HG02970 (cell line): ENCODE results near the gene DYDC2.
"Not testable (repeated sequence)": the region's sequence is repeated elsewhere in the genome, so short reads cannot be mapped to it uniquely, and the experiment has no call there.

ENCODE experiments used
- ATAC-seq: cut with Tn5 transposase; IDR thresholded peaks from one replicate; pipeline ENCODE4 v1.9.1; 2021; ENCODE audit warnings: mild to moderate bottlenecking, moderate library complexity, moderate number of reproducible peaks; ENCODE audit not compliant: unreplicated experiment, low FRiP score

The DYDC2 gene

DNA sequence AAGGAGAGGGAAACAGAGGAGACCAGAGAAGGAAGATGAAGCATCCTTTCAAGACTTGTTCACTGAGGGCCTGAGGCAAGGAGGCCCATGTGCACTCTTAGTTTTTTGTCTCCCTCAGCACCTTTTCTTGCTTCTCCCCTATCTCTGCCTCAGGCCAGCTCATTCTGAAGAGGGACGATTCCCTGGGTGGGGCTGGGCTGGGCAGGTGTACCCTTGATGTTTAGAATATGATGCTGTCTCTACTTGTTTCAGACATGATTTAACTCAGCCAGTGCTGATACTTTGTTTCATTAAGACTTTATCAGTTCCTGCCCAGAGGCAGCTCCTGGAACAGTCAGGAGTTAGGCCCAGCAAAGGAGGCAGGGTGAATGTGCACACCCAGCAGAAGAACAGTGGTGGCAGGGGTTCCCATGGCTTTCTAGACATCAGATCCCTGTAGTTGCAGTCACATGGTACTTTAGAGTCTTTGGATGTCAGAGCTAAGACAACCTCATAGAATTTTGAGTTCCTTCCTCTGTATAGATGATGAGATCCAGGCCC, 55.2 kb downstream of the DYDC2 start:
- ATAC-seq = no peak

DNA sequence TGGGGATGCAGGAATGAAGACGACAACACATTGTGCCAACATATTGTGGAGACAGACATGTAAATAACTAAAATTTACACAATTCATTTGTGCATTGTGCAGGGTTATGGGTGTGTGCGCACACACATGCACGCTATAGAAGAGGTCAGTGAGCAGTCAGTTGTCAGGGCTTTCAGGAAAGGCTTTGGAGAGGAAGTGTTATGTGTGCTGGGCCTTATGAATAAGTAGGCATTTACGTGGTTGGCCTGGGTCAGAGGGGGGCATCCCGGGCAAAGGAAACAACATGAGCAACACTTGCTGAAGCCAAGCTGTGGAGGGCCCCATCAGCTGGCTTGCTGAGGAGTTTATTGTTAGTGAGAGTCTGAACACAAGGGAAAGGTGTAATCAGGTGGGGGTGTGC, 55.9 kb downstream of the DYDC2 start:
- no peak for ATAC-seq

GRCh38 chr10:80413271-80413996, 56.9 kb downstream of the DYDC2 start:
- ATAC-seq = no peak

DNA sequence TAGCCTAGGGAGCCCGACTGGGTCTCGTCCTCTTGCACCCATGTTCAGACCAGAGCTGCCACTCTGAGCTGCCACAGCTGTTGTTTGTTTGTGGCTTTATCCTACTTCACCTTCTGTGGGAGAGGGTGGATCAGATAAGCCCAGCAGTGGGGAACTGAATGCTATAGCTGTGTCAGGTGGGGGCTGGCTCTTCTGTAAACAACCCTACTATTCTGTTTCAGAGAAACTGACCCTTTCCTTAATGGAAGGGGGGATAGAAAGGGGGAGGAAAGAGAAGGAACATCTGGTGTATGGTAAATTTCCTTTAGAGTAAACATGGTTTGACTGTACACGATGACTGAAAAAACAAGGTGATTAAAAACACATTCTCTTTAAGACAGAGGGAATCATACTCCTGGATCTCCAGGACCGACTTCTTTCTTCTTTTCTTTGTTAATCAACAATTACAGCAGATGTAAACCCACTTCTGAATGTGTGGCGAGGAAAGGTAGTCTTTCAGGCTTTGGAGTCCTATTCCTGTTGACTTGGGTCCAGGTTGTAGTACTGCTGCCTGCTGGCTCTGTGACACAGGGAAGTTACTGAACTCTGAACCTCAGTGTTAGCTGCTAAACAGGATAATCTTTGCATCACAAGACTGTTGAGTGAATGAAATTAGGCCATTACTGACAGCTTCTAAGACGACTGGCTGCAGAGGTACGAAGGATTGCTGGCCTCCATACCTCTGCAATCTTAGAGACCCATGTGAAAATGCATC, 57.7 kb downstream of the DYDC2 start:
- no peak for ATAC-seq

DNA sequence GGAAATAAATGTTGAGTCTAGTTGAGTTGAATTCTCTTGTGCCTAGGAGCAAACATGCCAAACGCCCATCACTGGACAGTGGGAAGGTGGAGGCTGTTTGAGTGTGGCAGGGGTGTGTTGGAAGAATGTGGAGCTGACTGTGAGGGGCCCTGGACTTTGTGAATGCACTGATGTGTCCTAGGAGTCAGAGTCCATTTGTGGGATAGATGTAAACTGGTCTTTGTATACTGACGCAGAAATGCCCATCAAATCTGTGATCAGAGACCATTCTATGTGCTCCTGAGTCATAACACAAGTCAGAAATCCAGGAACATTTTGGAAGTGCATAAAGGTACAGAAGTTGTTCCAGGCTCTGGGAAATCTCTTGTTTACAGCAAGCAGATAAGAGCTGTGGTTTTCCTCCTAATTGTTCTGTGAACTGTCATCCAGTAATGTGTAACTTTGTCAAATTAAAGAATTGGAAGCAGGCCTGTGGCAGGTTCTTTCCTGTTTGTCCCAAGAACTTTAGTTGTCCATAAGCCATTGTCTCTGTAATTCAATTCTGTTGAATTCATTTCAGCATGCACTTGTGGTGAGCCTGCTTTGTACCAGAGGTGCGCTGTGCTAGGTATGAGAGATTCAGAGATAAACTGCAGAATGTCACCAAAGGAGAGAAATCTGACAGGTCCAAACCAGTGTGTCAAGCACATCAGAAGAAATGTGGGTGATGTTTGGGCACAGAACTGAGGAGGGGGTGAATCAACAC, 59.3 kb downstream of the DYDC2 start:
- no peak for ATAC-seq

- ATAC-seq = no peak
Observed at GRCh38 chr10:80416479-80417098, 60.0 kb downstream of the DYDC2 start.

GRCh38 chr10:80417256-80417655, 60.7 kb downstream of the DYDC2 start:
- ATAC-seq = not testable (repeated sequence)
